Measurements from ENCODE around the gene NELL1. TPM values are rescaled to one million over a fixed set of nuclear protein-coding genes. Genes with fewer than 3 reads are reported as not detected.

Gene NELL1
- total and polyA plus RNA-seq, 2 experiments from 2014 or later, result 1.6 TPM; not detected in 1

DNA sequence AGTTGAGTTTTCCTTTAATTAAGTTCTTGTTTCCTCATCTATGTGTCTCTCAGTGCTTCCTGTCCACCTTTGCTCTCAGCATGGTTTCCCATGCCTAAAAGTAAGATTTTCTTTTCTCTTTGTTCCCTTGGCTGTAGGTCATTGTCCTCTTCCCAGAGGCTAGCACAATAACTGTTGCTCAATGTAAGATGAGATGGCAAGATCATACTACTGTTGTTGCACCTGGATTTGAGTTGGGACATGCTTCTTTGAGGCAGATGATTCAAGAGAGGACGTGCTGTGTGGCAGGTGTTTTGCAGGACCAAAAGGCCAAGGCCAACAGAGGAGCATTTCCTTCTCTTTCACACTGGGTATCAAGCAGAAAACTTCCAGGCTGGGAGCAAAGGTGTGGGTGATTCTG lies 11.3 kb upstream of the NELL1 start:
- Histone ChIP-seq H3K4me3 (no peak overlapping the region), H4K20me1 (replicated peaks; ENCODE audit: insufficient read depth) (no peaks in the 10 kb centered on the region), H3K79me2 (replicated peaks; ENCODE audit: insufficient read depth) (no peaks in the 10 kb centered on the region), H3F3A (replicated peaks; ENCODE audit: low read depth) (no peaks in the 10 kb centered on the region), H3K36me3 (ENCODE audit: insufficient read depth) (no peaks in the 10 kb centered on the region), H3K4me2 (peak overlapping the region; percentile 19; the same call in 1 of the 2 replicates), H3K9me2 (ENCODE audit: insufficient read depth) (no peaks in the 10 kb centered on the region), H3K27me3 (ENCODE audit: insufficient read depth) (no peaks in the 10 kb centered on the region), H3K27ac (ENCODE audit: low read depth) (no peak overlapping the region), H3K4me1 (ENCODE audit: insufficient read depth) (peaks cover 15% of the 10 kb centered on the region), H2AFZ (no peak overlapping the region)
- DNase-seq (ENCODE audit: low spot score) (no peak), ATAC-seq (no peak)
- no peaks in the 10 kb centered on the region for H3K36me3 Mint-ChIP-seq (ENCODE audit: low read depth)
- no peak for TF ChIP-seq STAT1 (IDR thresholded peaks at IDR 0.05; ENCODE audit: unreplicated experiment)
- TF ChIP-seq ZNF462 (CRISPR knock-in tag; IDR thresholded peaks at IDR 0.05), result peak; percentile 91
- no peak for TF ChIP-seq NANOG (IDR thresholded peaks at IDR 0.05; ENCODE audit: borderline replicate concordance)
- TF ChIP-seq, protein P1, sequence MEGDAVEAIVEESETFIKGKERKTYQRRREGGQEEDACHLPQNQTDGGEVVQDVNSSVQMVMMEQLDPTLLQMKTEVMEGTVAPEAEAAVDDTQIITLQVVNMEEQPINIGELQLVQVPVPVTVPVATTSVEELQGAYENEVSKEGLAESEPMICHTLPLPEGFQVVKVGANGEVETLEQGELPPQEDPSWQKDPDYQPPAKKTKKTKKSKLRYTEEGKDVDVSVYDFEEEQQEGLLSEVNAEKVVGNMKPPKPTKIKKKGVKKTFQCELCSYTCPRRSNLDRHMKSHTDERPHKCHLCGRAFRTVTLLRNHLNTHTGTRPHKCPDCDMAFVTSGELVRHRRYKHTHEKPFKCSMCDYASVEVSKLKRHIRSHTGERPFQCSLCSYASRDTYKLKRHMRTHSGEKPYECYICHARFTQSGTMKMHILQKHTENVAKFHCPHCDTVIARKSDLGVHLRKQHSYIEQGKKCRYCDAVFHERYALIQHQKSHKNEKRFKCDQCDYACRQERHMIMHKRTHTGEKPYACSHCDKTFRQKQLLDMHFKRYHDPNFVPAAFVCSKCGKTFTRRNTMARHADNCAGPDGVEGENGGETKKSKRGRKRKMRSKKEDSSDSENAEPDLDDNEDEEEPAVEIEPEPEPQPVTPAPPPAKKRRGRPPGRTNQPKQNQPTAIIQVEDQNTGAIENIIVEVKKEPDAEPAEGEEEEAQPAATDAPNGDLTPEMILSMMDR (conservative IDR thresholded peaks at IDR 0.05; ENCODE audit: low read depth in 2 of 2), result no peak
- TF ChIP-seq ZNF114 (CRISPR knock-in tag; IDR thresholded peaks at IDR 0.05), result 0 out of 2 replicates have a peak, but pooled peaks have one; percentile 34
- H3K27me3 Mint-ChIP-seq (ENCODE audit: insufficient read depth, low read depth, poor library complexity), result peaks cover 1% of the 10 kb centered on the region
- no peaks in the 10 kb centered on the region for H3K9me3 Mint-ChIP-seq
- H3K4me3 Mint-ChIP-seq, result no peak overlapping the region
- H3K27ac Mint-ChIP-seq, result peak overlapping the region; percentile 1; the same call in 1 of the 2 replicates
- peaks cover 20% of the 10 kb centered on the region for H3K4me1 Mint-ChIP-seq

Data from GM23338 (cell line).